ENCODE data around the gene ZNF460. TPM values are rescaled to one million over a fixed set of nuclear protein-coding genes. Genes with fewer than 3 reads are reported as not detected.

Gene ZNF460
- total and polyA plus RNA-seq, 2 of the 13 experiments (the other 11 are each of a cell fraction or from before 2014, with no cell fraction given) = 14.5 to 44.8 TPM

- TF ChIP-seq MLXIP (CRISPR knock-in tag; IDR thresholded peaks at IDR 0.05; ENCODE audit: borderline replicate concordance) (peak; percentile 72; the same call in 1 of the 2 replicates), ZNF33A (CRISPR knock-in tag; IDR thresholded peaks at IDR 0.05; ENCODE audit: borderline replicate concordance) (no peak), ZSCAN20 (CRISPR knock-in tag; IDR thresholded peaks at IDR 0.05; ENCODE audit: borderline replicate concordance) (no peak), HOXA9 (CRISPR knock-in tag; IDR thresholded peaks at IDR 0.05; ENCODE audit: borderline replicate concordance) (no peak), ZNF530 (CRISPR knock-in tag; IDR thresholded peaks at IDR 0.05; ENCODE audit: low read depth) (no peak), CAMTA2 (CRISPR knock-in tag; IDR thresholded peaks at IDR 0.05; ENCODE audit: borderline replicate concordance) (no peak), NFE2 (CRISPR knock-in tag; IDR thresholded peaks at IDR 0.05) (no peak), CEBPB (IDR thresholded peaks at IDR 0.05; ENCODE audit: borderline replicate concordance, low read depth, low read length) (peak; percentile 87; the same call in 1 of the 2 replicates), MEIS2 (CRISPR knock-in tag; IDR thresholded peaks at IDR 0.05) (no peak), NFAT5 (CRISPR knock-in tag; IDR thresholded peaks at IDR 0.05) (no peak), ZBTB39 (CRISPR knock-in tag; IDR thresholded peaks at IDR 0.05) (no peak), ZNF232 (CRISPR knock-in tag; IDR thresholded peaks at IDR 0.05; ENCODE audit: borderline replicate concordance) (peak; percentile 80; the same call in 1 of the 2 replicates), ZNF136 (CRISPR knock-in tag; IDR thresholded peaks at IDR 0.05; ENCODE audit: low read depth) (peak; percentile 90; the same call in 1 of the 2 replicates), ONECUT2 (CRISPR knock-in tag; IDR thresholded peaks at IDR 0.05) (no peak), ZNF17 (CRISPR knock-in tag; IDR thresholded peaks at IDR 0.05) (no peak), ZBTB49 (CRISPR knock-in tag; IDR thresholded peaks at IDR 0.05; ENCODE audit: borderline replicate concordance) (no peak)
These were observed 694 bp upstream of the ZNF460 start (continued) for GRCh38 chr19:57279418-57280164.
